Activated CD4-positive, alpha-beta T cell treated with anti-CD3 and anti-CD28 coated beads, Interleukin-10, Interleukin-2, amounts not matched to agents 100 ng/mL and 50 ng/mL, durations not matched to agents 16 hours and 8 hours (primary cell): Measurements from ENCODE around the gene OTUD5.
A peak's percentile ranks its signal among the peaks of the same experiment; 100 is the strongest.

Experiments
- DNase-seq: peaks from one replicate; pipeline ENCODE4 v3.0.0-alpha.2; 2020

Gene OTUD5

DNA sequence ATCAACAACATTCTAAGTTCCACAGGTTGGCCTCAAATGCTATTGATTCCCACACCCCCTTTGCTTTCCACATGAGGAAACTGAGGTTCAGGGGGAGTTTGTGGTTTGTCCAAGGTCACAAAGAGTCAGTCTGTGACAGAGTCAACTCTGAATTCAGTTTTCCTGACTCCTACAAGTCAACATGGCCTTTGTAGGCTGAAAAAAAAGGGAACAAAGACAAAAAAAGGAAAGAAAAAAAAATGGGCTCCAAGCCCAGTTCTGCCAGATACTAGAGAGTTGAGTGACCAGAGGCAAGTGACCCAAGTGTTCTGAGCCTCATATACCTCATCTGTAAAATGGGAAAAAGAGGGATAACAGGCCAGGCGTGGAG lies 22.1 kb downstream of the OTUD5 start:
- no peak for DNase-seq

GRCh38 chrX:48934581-48935300 lies 22.7 kb downstream of the OTUD5 start:
- peak; percentile 56 for DNase-seq

DNA sequence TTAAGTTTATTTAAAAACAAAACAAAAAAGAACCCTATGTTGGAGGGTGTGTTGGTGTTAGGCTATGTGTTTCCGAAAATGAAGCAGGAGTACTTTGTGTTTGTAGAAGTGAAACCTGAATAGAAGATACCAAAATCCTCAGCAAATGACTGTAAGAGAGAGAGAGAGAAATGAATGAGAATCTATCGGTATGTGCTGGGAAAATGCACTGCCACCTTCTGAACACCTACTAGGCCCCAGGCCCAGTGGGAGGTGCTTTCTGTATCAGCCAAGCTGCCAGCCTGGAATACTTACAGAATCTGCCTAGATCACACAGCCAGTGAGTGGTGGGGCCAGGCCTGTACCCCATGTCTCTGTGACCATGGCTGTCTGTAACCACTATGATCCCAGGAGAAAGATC lies 23.6 kb downstream of the OTUD5 start:
- DNase-seq, result peak; percentile 51

- no peak for DNase-seq
Observed at GRCh38 chrX:48927736-48928382, 29.5 kb downstream of the OTUD5 start.

DNA sequence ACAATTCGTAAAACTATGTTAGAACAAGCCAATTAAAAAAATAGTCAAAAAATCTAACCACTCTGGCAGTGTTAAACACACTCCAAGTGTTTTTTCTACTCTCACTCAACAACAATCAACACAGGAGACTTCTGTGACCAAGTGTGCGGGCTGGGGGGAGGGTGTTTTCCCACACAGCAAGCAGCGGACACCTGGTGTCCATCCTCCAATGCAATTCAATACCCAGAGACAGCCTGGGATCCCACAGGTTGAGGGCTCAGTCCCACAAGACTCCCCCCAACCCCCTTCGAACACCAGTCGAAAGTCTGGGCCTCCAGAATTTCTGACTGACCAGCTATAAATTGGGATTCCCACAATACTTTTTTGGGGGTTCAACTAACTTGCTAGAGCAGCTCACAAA lies 30.3 kb downstream of the OTUD5 start:
- DNase-seq, result no peak

DNA sequence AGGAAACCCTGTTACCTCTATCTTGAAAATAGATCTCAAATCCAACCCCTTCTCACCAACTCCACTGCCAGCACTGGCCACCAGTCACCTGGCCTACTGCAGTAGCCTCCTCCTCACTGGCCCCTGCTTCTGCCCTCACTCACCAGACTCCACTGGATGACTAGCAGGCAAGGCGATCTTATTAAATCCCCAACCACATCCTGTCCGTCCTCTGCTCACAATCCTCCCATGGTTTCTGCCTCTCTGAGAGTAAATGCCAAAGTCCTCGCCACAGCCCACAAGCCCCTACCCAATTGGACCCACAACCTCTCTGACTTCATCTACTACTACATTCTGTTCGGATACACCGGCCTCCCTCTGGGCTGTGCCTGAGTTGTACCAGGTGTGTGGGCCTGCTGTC lies 33.1 kb downstream of the OTUD5 start:
- no peak for DNase-seq

GRCh38 chrX:48923771-48924170 lies 33.6 kb downstream of the OTUD5 start:
- no peak for DNase-seq

DNA sequence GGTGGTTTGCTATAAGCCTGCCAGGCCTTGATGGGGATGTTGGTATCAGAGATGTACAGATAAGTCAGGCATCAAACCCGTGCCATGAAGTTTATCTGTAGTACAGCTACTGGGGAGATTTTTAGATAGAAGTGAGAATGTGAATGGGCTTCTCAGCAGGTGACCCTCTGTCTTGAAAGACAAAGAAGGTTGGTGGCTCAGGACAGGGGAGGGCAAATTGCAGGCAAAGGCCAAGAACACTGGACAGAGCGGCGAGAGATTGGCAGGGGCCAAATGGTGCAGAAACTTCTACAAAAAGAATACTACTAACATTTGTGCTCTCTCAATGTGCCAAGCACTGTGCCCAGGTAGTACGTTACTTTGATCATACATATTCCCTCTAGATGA lies 36.7 kb downstream of the OTUD5 start:
- DNase-seq, result no peak

- peak; percentile 62 for DNase-seq
Observed at GRCh38 chrX:48919947-48920717, 37.3 kb downstream of the OTUD5 start.

GRCh38 chrX:48919360-48919841 lies 38.0 kb downstream of the OTUD5 start:
- DNase-seq, result peak; percentile 46

- DNase-seq, result peak; percentile 96
Observed at GRCh38 chrX:48918643-48919340, 38.6 kb downstream of the OTUD5 start, which contains the start of gene PIM2. Gene PIM2 (minus strand): TSS chrX:48919024. CDS start chrX:48918834, 190 bp downstream.

- no peak for DNase-seq
Observed at GRCh38 chrX:48918301-48918642, 39.1 kb downstream of the OTUD5 start.

DNA sequence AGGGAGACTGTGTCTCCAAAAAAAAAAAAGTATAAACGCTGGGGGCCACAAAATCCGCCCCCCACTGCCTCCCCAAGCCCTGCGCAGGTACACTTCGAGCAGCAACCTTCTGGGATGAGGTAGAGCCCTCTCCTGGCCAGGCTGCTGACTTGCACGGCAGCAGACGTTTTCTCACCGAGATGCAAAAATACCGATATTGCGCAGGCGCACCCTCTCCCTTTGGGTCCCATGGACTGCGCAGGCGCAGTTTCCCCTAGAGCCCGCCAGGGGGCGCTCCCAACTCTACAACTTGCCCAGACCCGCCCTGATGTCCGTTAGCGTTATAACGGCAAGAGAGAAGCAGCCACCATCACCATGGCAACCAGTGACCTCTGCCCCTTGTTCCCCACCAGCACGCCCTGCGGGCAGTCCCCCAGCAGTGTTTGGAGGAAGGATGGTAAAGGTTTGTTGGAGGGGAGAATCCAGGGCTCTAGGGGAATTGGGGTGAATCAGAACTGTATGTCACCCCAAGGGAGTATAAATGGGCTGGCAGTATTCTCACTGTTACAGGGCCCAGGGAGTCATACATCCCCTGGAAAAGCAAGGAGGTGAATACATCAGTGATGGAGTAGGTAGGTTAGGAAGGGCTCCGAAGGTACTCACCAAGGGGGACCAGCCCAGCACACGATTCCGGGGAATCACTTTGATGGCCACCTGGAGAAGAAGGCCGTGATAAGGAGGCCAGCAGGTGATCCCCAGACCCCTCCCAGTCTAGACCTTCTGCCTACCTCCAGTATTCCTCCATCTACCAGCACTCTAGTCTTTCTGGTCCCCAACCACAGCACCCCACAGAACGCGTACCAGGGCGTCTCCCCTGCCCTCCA lies 40.0 kb downstream of the OTUD5 start:
- peak; percentile 94 for DNase-seq

- DNase-seq, result no peak
Observed at GRCh38 chrX:48914593-48915493, 42.6 kb downstream of the OTUD5 start.

DNA sequence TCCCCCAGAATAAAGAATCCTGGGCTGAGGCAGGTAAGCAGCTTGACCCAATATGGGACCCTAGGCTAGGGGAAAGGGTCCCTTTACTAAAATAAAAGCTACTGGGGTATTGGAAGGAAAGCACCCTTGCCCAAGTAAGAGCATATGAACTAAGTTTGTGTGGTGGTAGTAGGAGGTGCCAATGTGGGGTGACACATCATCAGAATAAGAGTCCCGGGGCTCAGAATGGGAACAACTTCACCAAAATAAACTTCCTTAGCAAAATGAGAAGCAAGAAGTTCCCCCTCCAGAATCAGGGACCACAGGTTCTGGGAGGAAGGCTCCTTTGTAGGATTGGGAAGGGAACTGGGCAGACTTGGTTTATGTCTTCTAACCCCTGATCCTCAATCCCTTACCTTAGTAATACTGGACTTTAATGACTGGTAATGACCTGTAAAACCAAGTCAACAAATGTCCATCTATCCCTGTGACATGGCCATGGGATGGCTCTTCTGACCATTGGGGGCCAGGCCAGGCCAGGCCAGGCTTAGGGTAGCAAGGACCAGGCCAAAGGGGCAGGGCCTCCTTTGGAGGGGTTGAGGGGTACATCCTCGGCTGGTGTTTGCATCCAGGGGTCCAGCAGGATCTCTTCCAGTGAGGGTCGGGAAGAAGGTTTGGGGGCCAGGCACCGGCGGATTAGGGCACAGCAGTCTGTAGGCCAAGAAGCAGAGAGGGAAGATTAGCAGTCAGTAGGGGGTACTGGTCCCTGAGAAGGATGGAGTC lies 43.6 kb downstream of the OTUD5 start:
- no peak for DNase-seq

DNA sequence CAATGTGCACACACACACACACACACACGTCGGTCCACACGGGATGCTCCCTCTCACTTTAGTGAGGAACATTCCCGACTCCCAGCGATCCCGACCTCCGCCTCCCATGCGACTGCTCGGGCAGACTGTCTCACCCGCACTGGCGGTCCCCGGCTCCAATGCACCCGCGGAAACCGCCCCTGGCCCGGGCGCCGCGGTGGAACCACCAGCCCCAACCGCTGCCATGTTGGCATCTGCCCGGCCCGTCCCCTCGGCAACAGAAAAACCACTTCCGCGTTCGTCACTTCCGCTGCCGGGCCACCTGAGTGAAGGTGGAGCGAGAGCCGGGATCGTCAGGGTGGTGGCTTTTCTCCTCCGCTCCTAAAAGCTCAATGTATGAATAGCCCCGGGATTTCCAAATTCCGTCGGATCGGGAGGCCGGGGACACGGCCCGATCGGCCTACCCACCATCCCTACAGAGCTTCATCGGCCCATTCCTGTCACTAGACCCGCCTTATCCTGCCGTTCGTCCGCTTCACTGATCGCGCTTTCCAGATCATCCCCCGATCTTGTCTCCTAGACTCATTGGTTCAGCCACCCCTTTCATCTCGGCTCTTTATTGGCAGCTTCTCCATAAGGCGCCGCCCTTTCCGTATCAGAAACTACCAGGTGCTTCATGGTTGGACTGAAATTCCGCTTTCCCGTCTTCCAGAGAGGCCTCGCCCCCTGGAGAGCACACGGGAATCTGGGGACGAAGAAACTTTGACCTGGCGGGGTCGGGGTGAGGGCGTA lies 45.8 kb downstream of the OTUD5 start, which contains the start of gene SLC35A2:
TSS of gene SLC35A2 (minus strand) at position 235 of the 771 bp plus-strand sequence. CDS start at position 225, 10 bp downstream.
- peak; percentile 89 for DNase-seq

DNA sequence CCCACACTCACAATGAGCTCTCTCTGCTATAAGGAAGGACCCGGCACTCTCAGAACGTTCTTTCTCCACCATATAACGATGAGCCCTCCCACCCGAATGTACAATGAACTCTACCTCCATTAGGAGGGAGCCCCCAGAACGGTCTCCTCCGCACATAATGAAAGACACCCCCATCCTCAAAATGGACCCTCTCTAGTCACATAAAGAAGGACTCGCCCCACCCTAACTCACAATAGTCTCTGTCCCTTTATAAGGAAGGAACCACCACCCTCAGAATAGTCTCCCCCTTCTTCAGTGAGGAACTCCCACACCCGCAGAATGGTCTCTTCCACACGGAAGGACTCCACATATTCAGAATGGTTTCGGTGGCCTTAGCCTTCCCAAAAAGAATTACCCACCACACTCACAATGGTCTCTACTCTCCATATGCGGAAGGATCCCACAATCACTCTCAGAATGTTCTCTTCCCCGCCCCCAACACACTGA lies 46.4 kb downstream of the OTUD5 start:
- DNase-seq, result no peak

DNA sequence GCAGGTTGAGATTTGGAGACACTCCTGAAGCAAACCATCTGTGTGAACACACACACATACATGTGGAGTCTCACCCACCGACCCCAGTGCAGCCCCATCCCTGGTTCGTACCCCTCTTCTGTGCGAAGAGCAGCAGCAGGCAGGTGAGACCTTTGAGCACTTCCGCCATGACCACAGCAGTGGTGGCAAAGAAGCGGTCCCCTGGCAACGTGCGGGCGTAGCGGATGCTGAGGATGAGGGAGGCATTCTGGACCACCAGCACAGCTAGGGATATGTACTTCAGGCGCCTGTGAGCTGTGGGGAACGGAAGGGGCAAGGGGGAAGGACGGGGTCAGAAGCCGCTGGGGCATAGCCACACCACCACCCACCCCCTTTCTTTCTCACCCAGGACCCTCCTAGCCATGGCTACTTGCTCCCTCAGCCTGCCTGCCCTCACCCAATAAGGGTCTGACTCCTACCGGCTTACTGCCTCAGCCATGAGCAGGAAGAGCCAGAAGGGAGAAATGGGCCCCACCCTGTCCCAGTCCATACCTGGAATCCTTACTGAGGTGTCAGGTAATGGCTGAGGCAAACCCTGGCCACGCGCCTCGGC lies 47.6 kb downstream of the OTUD5 start:
- DNase-seq, result no peak

DNA sequence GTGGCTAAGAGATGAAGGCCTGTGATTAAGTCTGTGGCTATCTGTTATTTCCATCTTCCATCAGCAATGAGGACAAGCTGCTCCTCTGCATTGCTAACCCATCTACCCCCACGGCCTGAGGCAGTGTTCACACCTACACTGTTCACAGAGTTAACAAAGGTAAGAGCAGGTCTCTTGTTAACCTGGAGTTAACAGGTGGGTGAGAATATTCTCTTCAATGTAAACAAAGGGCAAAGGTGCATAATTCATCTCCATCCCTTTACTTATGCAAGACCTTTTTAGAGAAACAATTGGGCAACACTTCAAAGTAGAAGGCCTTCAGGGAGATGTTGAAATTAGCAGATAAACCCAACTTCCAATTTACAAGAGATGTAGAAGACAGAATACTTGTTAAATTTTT lies 48.8 kb downstream of the OTUD5 start:
- DNase-seq, result no peak
